Lower leg skin (tissue), 3 donors: ENCODE data around the gene SOCS2.

ENCODE experiments used
- CTCF ChIP-seq, 3 donors: fragments of 450-650 bp; IDR thresholded peaks; one replicate each; pipeline ENCODE4 v1.5.1; 2016; ENCODE audit warnings: antibody characterized with exemption in 3 of 3, mild to moderate bottlenecking in 3 of 3, moderate library complexity in 2 of 3
- POLR2A ChIP-seq, 2 donors: fragments of 450-650 bp; IDR thresholded peaks; one replicate each; pipeline ENCODE4 v1.6.1; 2016 to 2017; ENCODE audit warnings: antibody characterized with exemption in 2 of 2, mild to moderate bottlenecking in 1 of 2, moderate library complexity in 1 of 2

GRCh38 chr12:93571925-93572711 is at the start of gene SOCS2:
- TF ChIP-seq POLR2A (IDR thresholded peaks at IDR 0.05) (no peak), CTCF (IDR thresholded peaks at IDR 0.05) (no peak)
